GM23248 (cell line): Measurements from ENCODE around the gene NEBL. TPM values are rescaled to one million over a fixed set of nuclear protein-coding genes. Genes with fewer than 3 reads are reported as not detected.

Source experiments
- DNase-seq: peaks from one replicate; pipeline ENCODE4 v3.0.0-alpha.2; 2015
- H2AFZ ChIP-seq: fragments of 200-600 bp; sonication (generic); 2 replicates; pipeline ENCODE4 v1.6.1; 2016; ENCODE audit warnings: antibody characterized with exemption
- H3F3A ChIP-seq: fragments of 200-600 bp; sonication (generic); 2 replicates; pipeline ENCODE4 v1.6.1; 2016; ENCODE audit warnings: mild to moderate bottlenecking, antibody characterized with exemption, mixed run types; ENCODE audit not compliant: insufficient read depth
- H3K27ac ChIP-seq: fragments of 200-600 bp; sonication (generic); 2 replicates; pipeline ENCODE4 v1.5.1; 2016; ENCODE audit warnings: mild to moderate bottlenecking
- H3K27me3 ChIP-seq: fragments of 200-600 bp; sonication (generic); replicated peaks from 2 replicates; pipeline ENCODE4 v1.6.1; 2016; ENCODE audit warnings: mild to moderate bottlenecking; ENCODE audit not compliant: insufficient read depth
- H3K36me3 ChIP-seq: fragments of 200-600 bp; sonication (generic); 2 replicates; pipeline ENCODE4 v1.6.1; 2016; ENCODE audit warnings: low read depth, mild to moderate bottlenecking
- H3K4me1 ChIP-seq: fragments of 200-600 bp; sonication (generic); 2 replicates; pipeline ENCODE4 v1.6.1; 2016; ENCODE audit warnings: mild to moderate bottlenecking; ENCODE audit not compliant: insufficient read depth
- H3K4me2 ChIP-seq: fragments of 200-600 bp; sonication (generic); one replicate; pipeline ENCODE4 v1.6.1; 2016; ENCODE audit warnings: mild to moderate bottlenecking; ENCODE audit not compliant: unreplicated experiment
- H3K4me3 ChIP-seq: fragments of 200-600 bp; sonication (generic); 2 replicates; pipeline ENCODE4 v1.5.1; 2016; ENCODE audit warnings: mild to moderate bottlenecking
- H3K79me2 ChIP-seq: fragments of 200-600 bp; sonication (generic); 2 replicates; pipeline ENCODE4 v1.6.1; 2016; ENCODE audit warnings: mild to moderate bottlenecking; ENCODE audit not compliant: insufficient read depth
- H3K9ac ChIP-seq: fragments of 200-600 bp; sonication (generic); 2 replicates; pipeline ENCODE4 v1.6.1; 2016; ENCODE audit warnings: mild to moderate bottlenecking
- H3K9me2 ChIP-seq: fragments of 200-600 bp; sonication (generic); 2 replicates; pipeline ENCODE4 v1.6.1; 2016; ENCODE audit warnings: mixed run types, mild to moderate bottlenecking, moderate library complexity; ENCODE audit not compliant: insufficient read depth
- H3K9me3 ChIP-seq: fragments of 200-600 bp; sonication (generic); one replicate; pipeline ENCODE4 v1.6.1; 2017; ENCODE audit warnings: low read depth
- H4K20me1 ChIP-seq: fragments of 200-600 bp; sonication (generic); 2 replicates; pipeline ENCODE4 v1.6.0; 2016; ENCODE audit not compliant: insufficient read depth
- EZH2 ChIP-seq: fragments of 200-600 bp; sonication (generic); IDR thresholded peaks from 2 replicates; pipeline ENCODE4 v1.6.1; 2018; ENCODE audit warnings: antibody characterized with exemption, mild to moderate bottlenecking; ENCODE audit not compliant: insufficient read depth, poor library complexity, severe bottlenecking
- EZH2phosphoT487 ChIP-seq: fragments of 200-600 bp; sonication (generic); IDR thresholded peaks from 2 replicates; pipeline ENCODE4 v1.6.1; 2018; ENCODE audit warnings: antibody characterized with exemption, moderate library complexity, mild to moderate bottlenecking, low read depth; ENCODE audit not compliant: insufficient read depth
- WGBS, 2 experiments: methylation state at CpG; one replicate each; pipeline ENCODE4 v1.1.6; 2015 to 2017; ENCODE audit warnings: low lambda C conversion rate in 2 of 2, low coverage in 1 of 2; ENCODE audit errors: missing lambda C conversion rate in 2 of 2; 5-methylcytosine and 5-hydroxymethylcytosine counted together
- in situ Hi-C: fragments of 300-500 bp; cut with MboI; formaldehyde crosslinking; loops from 2 replicates; pipeline ENCODE4 v1.15.0; 2020
- polyA plus RNA-seq: library from polyadenylated mRNA; unstranded; fragments of >200 nt; fragmentation: Nextera tagmentation; extraction: Ambion mirVana; gene quantifications from 2 replicates; pipeline ENCODE4 v1.2.1, GENCODE V29; 2016
- total RNA-seq: library from RNA; depleted of rRNA; stranded (reverse); fragments of >200 nt; shearing (Covaris generic); gene quantifications from 2 replicates; pipeline ENCODE4 v1.2.3, GENCODE V29; 2014

NEBL gene
- total and polyA plus RNA-seq, 2 experiments from 2014 or later: not detected

DNA sequence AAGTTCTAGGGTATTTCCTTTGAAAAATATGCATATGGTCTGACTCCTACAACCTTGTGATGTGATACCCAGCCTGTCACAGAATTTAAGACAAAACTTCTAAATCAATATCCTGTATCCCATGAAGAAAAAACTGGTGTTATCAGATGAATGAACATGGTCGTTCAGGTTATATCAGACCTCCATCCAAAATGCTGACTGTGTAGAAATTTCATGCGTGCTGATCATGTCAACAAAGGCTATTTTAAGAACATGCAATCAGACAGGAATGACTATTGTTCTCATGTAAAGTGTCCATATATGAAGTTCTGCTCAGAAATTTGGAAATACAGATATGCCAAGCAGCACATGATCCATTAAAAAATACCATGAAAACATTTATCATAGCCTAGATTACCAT is 62.3 kb downstream of the NEBL start:
- in situ Hi-C loops: no loop called here
- no peak for DNase-seq
- no peak for TF ChIP-seq EZH2
- TF ChIP-seq EZH2phosphoT487: no peak
- no peaks in the 10 kb centered on the region for H3K9me3 ChIP-seq
- no peaks in the 10 kb centered on the region for H3F3A ChIP-seq
- H3K4me2 ChIP-seq: no peak overlapping the region
- no peaks in the 10 kb centered on the region for H3K27me3 ChIP-seq
- H4K20me1 ChIP-seq: no peaks in the 10 kb centered on the region
- WGBS, 2 experiments: 15 to 35% methylated on average over 2 of the region's 2 CpGs
- H3K36me3 ChIP-seq: no peaks in the 10 kb centered on the region
- H3K27ac ChIP-seq: no peak overlapping the region
- H3K9me2 ChIP-seq: no peaks in the 10 kb centered on the region
- no peak overlapping the region for H3K9ac ChIP-seq
- no peaks in the 10 kb centered on the region for H3K4me1 ChIP-seq
- no peak overlapping the region for H2AFZ ChIP-seq
- no peaks in the 10 kb centered on the region for H3K79me2 ChIP-seq
- no peak overlapping the region for H3K4me3 ChIP-seq

DNA sequence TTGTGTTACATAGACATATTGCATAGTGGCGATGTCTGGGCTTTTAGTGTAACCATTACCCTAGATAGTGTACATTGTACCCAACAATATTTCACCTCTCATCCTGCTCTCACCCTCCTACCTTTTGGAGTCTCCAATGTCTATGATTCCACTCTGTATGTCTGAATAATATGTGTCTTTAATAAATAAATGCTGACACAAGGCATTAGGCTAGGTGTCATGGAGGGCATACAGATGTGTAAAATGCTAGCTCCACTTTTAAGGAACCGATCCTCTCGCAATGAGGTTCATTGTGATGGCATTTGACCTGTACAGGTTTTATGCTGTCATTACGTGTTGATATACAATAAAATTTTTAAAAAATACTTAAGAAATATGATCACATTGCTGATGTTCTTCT is 74.3 kb downstream of the NEBL start:
- H3K9me3 ChIP-seq: no peaks in the 10 kb centered on the region
- H3F3A ChIP-seq: no peaks in the 10 kb centered on the region
- H3K9me2 ChIP-seq: no peaks in the 10 kb centered on the region
- no peaks in the 10 kb centered on the region for H3K36me3 ChIP-seq
- H3K4me1 ChIP-seq: no peaks in the 10 kb centered on the region
- no peak overlapping the region for H3K27ac ChIP-seq
- in situ Hi-C loops: no loop called here
- no peaks in the 10 kb centered on the region for H3K79me2 ChIP-seq
- TF ChIP-seq EZH2phosphoT487: no peak
- TF ChIP-seq EZH2: no peak
- no peak for DNase-seq
- H4K20me1 ChIP-seq: no peaks in the 10 kb centered on the region
- H3K9ac ChIP-seq: no peak overlapping the region
- H2AFZ ChIP-seq: no peak overlapping the region
- H3K4me2 ChIP-seq: no peak overlapping the region
- H3K27me3 ChIP-seq: no peaks in the 10 kb centered on the region
- WGBS, 2 experiments: 62 to 64% methylated on average over 4 of the region's 4 CpGs
- no peak overlapping the region for H3K4me3 ChIP-seq

DNA sequence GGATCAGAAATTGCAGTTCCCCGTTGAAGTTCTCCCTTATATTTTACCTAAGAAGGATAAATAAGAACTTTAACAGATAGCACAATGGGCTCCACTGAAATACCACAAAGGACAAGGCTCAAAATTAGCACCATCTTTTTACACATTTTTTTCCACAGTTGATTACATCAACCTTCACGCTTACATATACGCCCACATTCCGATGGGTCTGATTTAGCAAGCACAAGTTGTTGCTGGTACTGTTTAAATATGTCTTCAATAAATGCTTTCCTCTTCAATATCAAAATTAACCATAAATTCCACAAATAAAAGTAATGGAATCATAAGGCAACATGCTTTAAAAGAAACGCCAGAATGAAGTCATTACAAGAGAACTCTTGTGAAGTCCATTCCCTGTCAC is 79.5 kb downstream of the NEBL start:
- Histone ChIP-seq H3K36me3 (no peaks in the 10 kb centered on the region), H3K79me2 (no peaks in the 10 kb centered on the region), H3K4me2 (no peak overlapping the region), H3K9me3 (no peaks in the 10 kb centered on the region), H3K4me3 (no peak overlapping the region), H4K20me1 (no peaks in the 10 kb centered on the region), H2AFZ (no peak overlapping the region), H3K4me1 (no peaks in the 10 kb centered on the region), H3K9ac (no peak overlapping the region), H3K9me2 (no peaks in the 10 kb centered on the region), H3K27me3 (no peaks in the 10 kb centered on the region), H3K27ac (no peak overlapping the region), H3F3A (no peaks in the 10 kb centered on the region)
- in situ Hi-C loops: no loop called here
- WGBS, 2 experiments: 9 to 14% methylated on average over 5 of the region's 5 CpGs
- no peak for DNase-seq
- no peak for TF ChIP-seq EZH2phosphoT487
- no peak for TF ChIP-seq EZH2

DNA sequence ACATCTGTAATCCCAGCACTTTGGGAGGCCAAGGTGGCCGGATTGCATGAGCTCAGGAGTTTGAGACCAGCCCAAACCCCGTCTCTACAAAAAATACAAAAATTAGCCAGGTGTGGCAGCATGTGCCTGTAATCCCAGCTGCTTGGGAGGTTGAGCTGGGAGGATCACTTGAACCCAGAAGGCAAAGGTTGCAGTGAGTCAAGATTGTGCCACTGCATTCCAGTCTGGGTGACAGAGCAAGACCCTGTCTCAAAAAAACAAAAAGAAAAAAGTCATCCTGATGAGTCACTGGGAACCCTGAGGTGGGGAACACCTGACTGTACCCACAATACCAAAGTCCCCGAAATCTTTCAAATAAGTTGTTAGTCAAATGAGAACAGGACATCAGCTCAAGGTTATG is 80.0 kb downstream of the NEBL start:
- no peaks in the 10 kb centered on the region for H3K4me1 ChIP-seq
- no peaks in the 10 kb centered on the region for H3F3A ChIP-seq
- H3K79me2 ChIP-seq: no peaks in the 10 kb centered on the region
- no peaks in the 10 kb centered on the region for H3K36me3 ChIP-seq
- no peak overlapping the region for H3K9ac ChIP-seq
- H3K9me2 ChIP-seq: no peaks in the 10 kb centered on the region
- H3K4me3 ChIP-seq: no peak overlapping the region
- TF ChIP-seq EZH2phosphoT487: no peak
- no peak for TF ChIP-seq EZH2
- in situ Hi-C loops: no loop called here
- H2AFZ ChIP-seq: no peak overlapping the region
- no peaks in the 10 kb centered on the region for H3K9me3 ChIP-seq
- H3K27me3 ChIP-seq: no peaks in the 10 kb centered on the region
- no peak overlapping the region for H3K4me2 ChIP-seq
- 53 to 56% methylated on average over 3 of the region's 3 CpGs for WGBS, 2 experiments
- H4K20me1 ChIP-seq: no peaks in the 10 kb centered on the region
- DNase-seq: no peak
- H3K27ac ChIP-seq: no peak overlapping the region

DNA sequence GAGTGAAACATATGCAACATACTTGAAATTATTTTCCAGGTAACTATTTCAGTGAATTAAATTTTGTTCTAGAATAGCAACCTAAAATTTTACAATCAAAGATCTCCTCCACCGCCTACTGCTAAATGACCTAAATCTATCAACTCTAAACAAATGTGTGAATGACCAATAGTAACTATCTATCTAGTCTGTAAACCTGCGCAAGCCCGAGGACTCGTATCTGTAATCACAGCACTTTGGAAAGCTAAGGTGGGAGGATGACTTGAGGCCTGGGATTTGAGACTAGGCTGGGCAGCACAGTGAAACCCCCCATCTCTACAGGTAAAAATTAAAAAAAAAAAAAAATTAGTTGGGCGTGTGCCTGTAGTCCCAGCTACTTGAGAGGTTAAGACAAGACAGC is 83.0 kb downstream of the NEBL start:
- Histone ChIP-seq H3K9me2 (no peaks in the 10 kb centered on the region), H2AFZ (no peak overlapping the region), H3K36me3 (no peaks in the 10 kb centered on the region), H3K79me2 (no peaks in the 10 kb centered on the region), H3K27me3 (no peaks in the 10 kb centered on the region), H3K4me3 (no peak overlapping the region), H3K9me3 (no peaks in the 10 kb centered on the region), H3F3A (no peaks in the 10 kb centered on the region), H3K4me1 (no peaks in the 10 kb centered on the region), H3K9ac (no peak overlapping the region), H4K20me1 (no peaks in the 10 kb centered on the region), H3K4me2 (no peak overlapping the region), H3K27ac (no peak overlapping the region)
- in situ Hi-C loops: no loop called here
- WGBS, 2 experiments: 69 to 71% methylated on average over 5 of the region's 5 CpGs
- TF ChIP-seq EZH2 (no peak), EZH2phosphoT487 (no peak)
- no peak for DNase-seq
